B cell (primary cell): Measurements from ENCODE around the gene NEDD4. TPM values are rescaled to one million over a fixed set of nuclear protein-coding genes. Genes with fewer than 3 reads are reported as not detected.

ENCODE experiments used
- ATAC-seq: fragments of 200-7000 bp; cut with Tn5 transposase; one replicate; pipeline ENCODE4 v1.10.0; 2021; ENCODE audit warnings: low read depth, mild to moderate bottlenecking, moderate number of reproducible peaks, moderate library complexity
- CTCF ChIA-PET: fragments of 350-600 bp; sonication (Branson Sonifier 250); formaldehyde crosslinking; loops from one replicate; lab custom pipeline; 2021; ENCODE audit warnings: antibody characterized with exemption, inconsistent platforms; lab: Charles Lee
- POLR2A ChIA-PET: fragments of 350-600 bp; sonication (Branson Sonifier 250); formaldehyde crosslinking; loops from one replicate; lab custom pipeline; 2021; ENCODE audit warnings: antibody characterized with exemption; lab: Charles Lee
- DNase-seq: peaks from one replicate; pipeline ENCODE4 v3.0.0; 2013
- H2AFZ ChIP-seq: 2 replicates; pipeline ENCODE4 v1.6.1; 2012; ENCODE audit warnings: mild to moderate bottlenecking, low read depth, low read length; ENCODE audit not compliant: insufficient read depth, poor library complexity, severe bottlenecking
- H3K27ac ChIP-seq, 2 donors: 1 replicate in 1 of 2; 2 replicates in 1 of 2; pipeline ENCODE4 v1.5.1; 2012 to 2013; ENCODE audit warnings: low read length in 2 of 2, mild to moderate bottlenecking in 2 of 2, moderate library complexity in 1 of 2
- H3K27me3 ChIP-seq, 4 experiments: fragments of 200-600 bp in 1 of 4; sonication (generic) in 1 of 4; replicated peaks in 1 of 4; 1 replicate in 2 of 4; 2 replicates in 2 of 4; pipeline versions ENCODE4 v1.6.1 to v1.7.0; 2013 to 2016; ENCODE audit warnings: low read length in 3 of 4, mild to moderate bottlenecking in 2 of 4, mixed read lengths in 1 of 4, moderate library complexity in 1 of 4; ENCODE audit not compliant: insufficient read depth in 4 of 4, control insufficient read depth in 3 of 4; ENCODE audit errors: control extremely low read depth in 1 of 4
- H3K36me3 ChIP-seq, 2 experiments: replicated peaks in 1 of 2; 1 replicate in 1 of 2; 2 replicates in 1 of 2; pipeline versions ENCODE4 v1.6.1 to v1.7.1; 2013; ENCODE audit warnings: low read length in 1 of 2; ENCODE audit not compliant: insufficient read depth in 2 of 2, control insufficient read depth in 1 of 2; ENCODE audit errors: control extremely low read depth in 1 of 2, extremely low read depth in 1 of 2
- H3K4me1 ChIP-seq, 2 donors: fragments of 200-600 bp in 1 of 2; sonication (generic) in 1 of 2; 1 replicate in 1 of 2; 2 replicates in 1 of 2; pipeline versions ENCODE4 v1.5.1 to v1.6.1; 2013 to 2017; ENCODE audit warnings: low read length in 2 of 2; ENCODE audit not compliant: control insufficient read depth in 2 of 2, insufficient read depth in 2 of 2
- H3K4me2 ChIP-seq: replicated peaks from 2 replicates; pipeline ENCODE3; 2012; ENCODE audit warnings: mild to moderate bottlenecking, low read depth, low read length; ENCODE audit not compliant: poor library complexity, severe bottlenecking
- H3K4me3 ChIP-seq, 5 experiments: fragments of 200-600 bp in 1 of 5; sonication (generic) in 1 of 5; 1 replicate in 3 of 5; 2 replicates in 2 of 5; pipeline versions ENCODE4 v1.5.1 to v1.7.0; 2011 to 2016; ENCODE audit warnings: low read length in 4 of 5, mild to moderate bottlenecking in 4 of 5, low read depth in 2 of 5, control low read depth in 1 of 5, moderate library complexity in 1 of 5; ENCODE audit not compliant: insufficient read depth in 1 of 5; ENCODE audit errors: control extremely low read depth in 1 of 5, extremely low read depth in 1 of 5
- H3K79me2 ChIP-seq: fragments of 200-600 bp; sonication (generic); one replicate; pipeline ENCODE4 v1.6.0; 2016; ENCODE audit warnings: low read length; ENCODE audit not compliant: control insufficient read depth, insufficient read depth
- H3K9ac ChIP-seq: fragments of 200-600 bp; sonication (generic); 2 replicates; pipeline ENCODE4 v1.6.1; 2017; ENCODE audit warnings: mild to moderate bottlenecking, low read length, moderate library complexity
- H3K9me3 ChIP-seq, 3 donors: one replicate each; pipeline versions ENCODE4 v1.6.1 to v1.7.1; 2013; ENCODE audit warnings: low read length in 2 of 3; ENCODE audit not compliant: control insufficient read depth in 2 of 3, insufficient read depth in 1 of 3; ENCODE audit errors: control extremely low read depth in 1 of 3
- H4K20me1 ChIP-seq: 2 replicates; pipeline ENCODE4 v1.6.0; 2012; ENCODE audit warnings: mild to moderate bottlenecking, low read length; ENCODE audit not compliant: insufficient read depth, control insufficient read depth, poor library complexity, severe bottlenecking
- H3K27ac Mint-ChIP-seq: one replicate; pipeline ENCODE4 v1.8.0; 2021; ENCODE audit warnings: mixed read lengths
- H3K27me3 Mint-ChIP-seq: one replicate; pipeline ENCODE4 v1.8.0; 2021; ENCODE audit warnings: mixed read lengths
- H3K4me1 Mint-ChIP-seq: one replicate; pipeline ENCODE4 v1.8.0; 2021; ENCODE audit warnings: mixed read lengths
- H3K4me3 Mint-ChIP-seq: one replicate; pipeline ENCODE4 v1.8.0; 2021; ENCODE audit warnings: mixed read lengths
- H3K9me3 Mint-ChIP-seq: one replicate; pipeline ENCODE4 v1.8.0; 2022; ENCODE audit warnings: mixed read lengths; ENCODE audit not compliant: insufficient read depth
- CTCF ChIP-seq: fragments of 200-600 bp; IDR thresholded peaks from one replicate; pipeline ENCODE4 v1.8.0; 2022; ENCODE audit warnings: antibody characterized with exemption, mild to moderate bottlenecking
- EZH2 ChIP-seq: IDR thresholded peaks from 2 replicates; pipeline ENCODE4 v1.6.1; 2012; ENCODE audit warnings: borderline replicate concordance, low read depth, mild to moderate bottlenecking, moderate library complexity, low read length; ENCODE audit not compliant: insufficient read depth, poor library complexity, severe bottlenecking
- WGBS: methylation state at CpG from one replicate; pipeline ENCODE4 v1.1.5; 2013; ENCODE audit warnings: missing lambda C conversion rate; ENCODE audit not compliant: insufficient coverage; 5-methylcytosine and 5-hydroxymethylcytosine counted together
- intact Hi-C: fragments of 100-400 bp; cut with micrococcal nuclease; formaldehyde crosslinking; loops from one replicate; pipeline ENCODE4 v1.10.0; 2022
- polyA plus RNA-seq: library from polyadenylated mRNA; depleted of rRNA; stranded (reverse); fragments of >200 nt; gene quantifications from 2 replicates; pipeline ENCODE4 v1.2.3, GENCODE V29; 2012
- total RNA-seq, 2 donors: library from RNA; stranded (reverse); fragments of 120-200 nt in 1 of 2; gene quantifications; 1 replicate in 1 of 2; 2 replicates in 1 of 2; pipeline versions ENCODE4 v1.2.3 to v1.2.4, GENCODE V29; 2013 to 2022

Gene NEDD4
- total and polyA plus RNA-seq, 2 donors (not counting 1 experiment from before 2014, with no cell fraction given) = 0.03 to 2.3 TPM

- Mint-ChIP-seq H3K4me3 (no peak overlapping the region), H3K27me3 (peaks cover 17% of the 10 kb centered on the region), H3K4me1 (no peaks in the 10 kb centered on the region), H3K9me3 (no peaks in the 10 kb centered on the region), H3K27ac (no peak overlapping the region)
- no peak overlapping the region for H3K4me2 ChIP-seq
- ChIA-PET POLR2A (no interaction called here), CTCF (interaction anchor here (1.2 kb wide), 1 partner anchor 10 kb away, joined by 3 read pairs; no protein-coding TSS in a partner anchor)
- peaks cover 0 to 8% (median 0%) of the 10 kb centered on the region in 3 donors for H3K9me3 ChIP-seq
- TF ChIP-seq CTCF (no peak), EZH2 (no peak)
- H3K4me1 ChIP-seq = no peaks in the 10 kb centered on the region
- H4K20me1 ChIP-seq = no peaks in the 10 kb centered on the region
- H3K4me3 ChIP-seq = no peak overlapping the region
- DNase-seq (no peak), ATAC-seq (no peak)
- no peaks in the 10 kb centered on the region for H3K27me3 ChIP-seq
- intact Hi-C loops = no loop called here
- H3K79me2 ChIP-seq = no peaks in the 10 kb centered on the region
- H3K36me3 ChIP-seq = no peaks in the 10 kb centered on the region
- no peak overlapping the region for H2AFZ ChIP-seq
- no peak overlapping the region for H3K27ac ChIP-seq
- H3K9ac ChIP-seq = no peak overlapping the region
Observed at GRCh38 chr15:55784286-55784685, 209.1 kb downstream of the NEDD4 start.

DNA sequence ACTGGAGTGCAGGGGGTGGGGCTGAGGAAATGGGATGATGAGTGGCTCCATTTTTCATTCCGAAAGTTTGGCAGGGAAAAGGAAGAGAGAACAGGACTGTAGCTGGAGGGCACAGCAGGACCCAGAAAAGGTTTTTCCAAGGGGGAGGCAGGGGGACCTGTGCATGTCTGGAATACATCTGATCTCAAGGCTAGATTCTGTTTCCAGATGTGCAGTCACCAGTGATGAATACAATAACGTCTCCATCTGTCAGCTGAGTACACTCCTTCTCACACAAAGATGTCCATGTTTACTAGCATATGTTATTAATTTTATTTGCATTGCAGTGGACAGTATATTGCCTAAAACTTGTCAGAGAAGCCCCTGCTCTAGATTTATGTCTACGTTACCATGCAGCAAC, 210.5 kb downstream of the NEDD4 start:
- H3K27ac ChIP-seq = no peak overlapping the region
- 95% methylated on average over 2 of the region's 3 CpGs for WGBS
- no peak overlapping the region for H2AFZ ChIP-seq
- H3K27me3 ChIP-seq = no peaks in the 10 kb centered on the region
- no peaks in the 10 kb centered on the region for H3K79me2 ChIP-seq
- no peaks in the 10 kb centered on the region for H3K4me1 Mint-ChIP-seq
- no peak for TF ChIP-seq CTCF
- TF ChIP-seq EZH2 = no peak
- no peaks in the 10 kb centered on the region for H3K4me1 ChIP-seq
- no peak overlapping the region for H3K4me2 ChIP-seq
- H3K9me3 ChIP-seq = peaks cover 0 to 8% (median 0%) of the 10 kb centered on the region in 3 donors
- no peak overlapping the region for H3K9ac ChIP-seq
- peaks cover 21% of the 10 kb centered on the region for H3K27me3 Mint-ChIP-seq
- CTCF ChIA-PET = interaction anchor here (1.6 kb wide), 1 partner anchor 9 kb away, joined by 8 read pairs; no protein-coding TSS in a partner anchor
- H3K4me3 Mint-ChIP-seq = no peak overlapping the region
- H3K27ac Mint-ChIP-seq = no peak overlapping the region
- H4K20me1 ChIP-seq = no peaks in the 10 kb centered on the region
- DNase-seq = no peak
- no peak overlapping the region for H3K4me3 ChIP-seq
- intact Hi-C loops = no loop called here
- POLR2A ChIA-PET = no interaction called here
- no peaks in the 10 kb centered on the region for H3K36me3 ChIP-seq
- no peaks in the 10 kb centered on the region for H3K9me3 Mint-ChIP-seq
- ATAC-seq = no peak
